Measurements from ENCODE around the gene HCRTR2.

The HCRTR2 gene

GRCh38 chr6:55250400-55250799, 76.1 kb downstream of the HCRTR2 start:
- CTCF ChIA-PET, result no interaction called here
- POLR2A ChIA-PET, result no interaction called here
- no peak for DNase-seq (ENCODE audit: extremely low spot score)
- TF ChIP-seq CTBP1 (IDR thresholded peaks at IDR 0.05; ENCODE audit: borderline replicate concordance) (no peak), LEF1 (IDR thresholded peaks at IDR 0.05; ENCODE audit: borderline replicate concordance) (no peak), ARNT (IDR thresholded peaks at IDR 0.05) (no peak), PKNOX1 (IDR thresholded peaks at IDR 0.05) (no peak), FOXK2 (IDR thresholded peaks at IDR 0.05) (no peak), HDGF (IDR thresholded peaks at IDR 0.05; ENCODE audit: borderline replicate concordance) (no peak), NFRKB (IDR thresholded peaks at IDR 0.05) (no peak), FOXA1 (IDR thresholded peaks at IDR 0.05) (no peak), BHLHE40 (IDR thresholded peaks at IDR 0.05; ENCODE audit: borderline replicate concordance) (no peak), L3MBTL2 (conservative IDR thresholded peaks at IDR 0.05) (no peak), ZNF384 (IDR thresholded peaks at IDR 0.05) (no peak), SP1 (IDR thresholded peaks at IDR 0.05) (no peak), FOXM1 (IDR thresholded peaks at IDR 0.05; ENCODE audit: borderline replicate concordance) (no peak), ELF4 (IDR thresholded peaks at IDR 0.05) (no peak)

DNA sequence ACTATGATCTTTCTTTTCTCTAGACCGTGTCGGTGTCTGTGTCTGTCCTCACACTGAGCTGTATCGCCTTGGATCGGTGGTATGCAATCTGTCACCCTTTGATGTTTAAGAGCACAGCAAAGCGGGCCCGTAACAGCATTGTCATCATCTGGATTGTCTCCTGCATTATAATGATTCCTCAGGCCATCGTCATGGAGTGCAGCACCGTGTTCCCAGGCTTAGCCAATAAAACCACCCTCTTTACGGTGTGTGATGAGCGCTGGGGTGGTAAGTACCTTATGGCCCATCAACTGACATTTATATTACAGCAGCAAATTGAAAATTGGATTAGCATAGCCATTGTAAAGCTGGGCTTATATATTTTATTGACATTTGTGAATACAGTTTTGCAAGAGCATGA, 80.8 kb downstream of the HCRTR2 start:
- CTCF ChIA-PET, result interaction anchor here (0.6 kb wide), 1 partner anchor 686 kb away, joined by 5 read pairs; no protein-coding TSS in a partner anchor
- POLR2A ChIA-PET, result no interaction called here
- peak; percentile 27 for DNase-seq (ENCODE audit: extremely low spot score)
- TF ChIP-seq FOXM1 (IDR thresholded peaks at IDR 0.05; ENCODE audit: borderline replicate concordance) (no peak), ELF4 (IDR thresholded peaks at IDR 0.05) (no peak), PKNOX1 (IDR thresholded peaks at IDR 0.05) (peak; percentile 87)

- no peak for TF ChIP-seq FOXA1 (IDR thresholded peaks at IDR 0.05)
- no peak for TF ChIP-seq ELF4 (IDR thresholded peaks at IDR 0.05)
- CTCF ChIA-PET, result no interaction called here
- no peak for DNase-seq (ENCODE audit: extremely low spot score)
- POLR2A ChIA-PET, result no interaction called here
Observed at GRCh38 chr6:55260181-55260580, 85.9 kb downstream of the HCRTR2 start.

- POLR2A ChIA-PET, result no interaction called here
- no peak for DNase-seq (ENCODE audit: extremely low spot score)
- TF ChIP-seq CTBP1 (IDR thresholded peaks at IDR 0.05; ENCODE audit: borderline replicate concordance), result no peak
- no peak for TF ChIP-seq SP1 (IDR thresholded peaks at IDR 0.05)
- TF ChIP-seq TARDBP (IDR thresholded peaks at IDR 0.05), result no peak
- no peak for TF ChIP-seq NFRKB (IDR thresholded peaks at IDR 0.05)
- no peak for TF ChIP-seq ELF4 (IDR thresholded peaks at IDR 0.05)
- TF ChIP-seq ARNT (IDR thresholded peaks at IDR 0.05), result no peak
- TF ChIP-seq FOXA1 (IDR thresholded peaks at IDR 0.05), result no peak
- no peak for TF ChIP-seq HDGF (IDR thresholded peaks at IDR 0.05; ENCODE audit: borderline replicate concordance)
- no peak for TF ChIP-seq PKNOX1 (IDR thresholded peaks at IDR 0.05)
- no peak for TF ChIP-seq SUZ12 (IDR thresholded peaks at IDR 0.05)
- no peak for TF ChIP-seq BHLHE40 (IDR thresholded peaks at IDR 0.05; ENCODE audit: borderline replicate concordance)
- no peak for TF ChIP-seq L3MBTL2 (conservative IDR thresholded peaks at IDR 0.05)
- no peak for TF ChIP-seq FOXM1 (IDR thresholded peaks at IDR 0.05; ENCODE audit: borderline replicate concordance)
- TF ChIP-seq FOXK2 (IDR thresholded peaks at IDR 0.05), result no peak
- no peak for TF ChIP-seq LEF1 (IDR thresholded peaks at IDR 0.05; ENCODE audit: borderline replicate concordance)
- TF ChIP-seq ZNF384 (IDR thresholded peaks at IDR 0.05), result no peak
- CTCF ChIA-PET, result interaction anchor here (0.6 kb wide), 1 partner anchor 547 kb away, joined by 5 read pairs; no protein-coding TSS in a partner anchor
Observed at GRCh38 chr6:55265409-55266114, 91.2 kb downstream of the HCRTR2 start.

DNA sequence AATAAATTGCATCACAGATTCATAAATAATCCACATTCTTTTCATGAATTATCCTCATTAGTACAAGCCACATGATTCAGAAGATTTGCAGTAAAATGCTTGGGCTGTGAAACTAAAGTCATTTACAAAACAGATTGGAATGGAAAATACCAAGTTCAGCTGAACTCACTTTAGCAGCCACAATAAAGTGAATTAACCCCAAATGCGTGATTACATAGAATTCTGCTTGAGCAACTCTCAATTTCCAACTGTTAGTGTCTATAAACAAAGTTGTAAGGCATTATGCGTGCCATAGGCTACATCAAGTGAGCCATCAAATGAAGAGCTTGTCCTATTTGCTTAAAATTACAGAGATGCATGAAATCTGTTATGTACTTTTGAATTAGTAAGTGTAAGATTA, 92.6 kb downstream of the HCRTR2 start:
- no peak for TF ChIP-seq SUZ12 (IDR thresholded peaks at IDR 0.05)
- no peak for TF ChIP-seq HDGF (IDR thresholded peaks at IDR 0.05; ENCODE audit: borderline replicate concordance)
- no peak for TF ChIP-seq ARNT (IDR thresholded peaks at IDR 0.05)
- no peak for TF ChIP-seq SP1 (IDR thresholded peaks at IDR 0.05)
- no peak for TF ChIP-seq LEF1 (IDR thresholded peaks at IDR 0.05; ENCODE audit: borderline replicate concordance)
- no peak for TF ChIP-seq BHLHE40 (IDR thresholded peaks at IDR 0.05; ENCODE audit: borderline replicate concordance)
- TF ChIP-seq FOXK2 (IDR thresholded peaks at IDR 0.05), result no peak
- no peak for TF ChIP-seq CTBP1 (IDR thresholded peaks at IDR 0.05; ENCODE audit: borderline replicate concordance)
- ChIA-PET CTCF (interaction anchor here (1.3 kb wide), 1 partner anchor 10 kb away, joined by 8 read pairs; no protein-coding TSS in a partner anchor), POLR2A (no interaction called here)
- DNase-seq (ENCODE audit: extremely low spot score), result no peak

- ChIA-PET POLR2A (no interaction called here), CTCF (interaction anchor here (0.8 to 1.4 kb wide), 10 partner anchors 9 to 1301 kb away, joined by 3 to 8 read pairs (median 5); no protein-coding TSS in a partner anchor)
- DNase-seq (ENCODE audit: extremely low spot score), result peak; percentile 49
- TF ChIP-seq NFRKB (IDR thresholded peaks at IDR 0.05) (no peak), SP1 (IDR thresholded peaks at IDR 0.05) (no peak), ZNF384 (IDR thresholded peaks at IDR 0.05) (no peak), SUZ12 (IDR thresholded peaks at IDR 0.05) (no peak), LEF1 (IDR thresholded peaks at IDR 0.05; ENCODE audit: borderline replicate concordance) (no peak), PKNOX1 (IDR thresholded peaks at IDR 0.05) (no peak), ELF4 (IDR thresholded peaks at IDR 0.05) (no peak), ARNT (IDR thresholded peaks at IDR 0.05) (no peak), FOXK2 (IDR thresholded peaks at IDR 0.05) (no peak), CTBP1 (IDR thresholded peaks at IDR 0.05; ENCODE audit: borderline replicate concordance) (no peak), BHLHE40 (IDR thresholded peaks at IDR 0.05; ENCODE audit: borderline replicate concordance) (no peak)
Observed at GRCh38 chr6:55276745-55277530, 102.6 kb downstream of the HCRTR2 start.

Measured in HEK293T (cell line).